LoVo (cell line): ENCODE measurements around the gene MTA1.

Source experiments
- DNase-seq: peaks from one replicate; pipeline ENCODE4 v3.0.0-alpha.2; 2016; ENCODE audit warnings: low spot score

The MTA1 gene

DNA sequence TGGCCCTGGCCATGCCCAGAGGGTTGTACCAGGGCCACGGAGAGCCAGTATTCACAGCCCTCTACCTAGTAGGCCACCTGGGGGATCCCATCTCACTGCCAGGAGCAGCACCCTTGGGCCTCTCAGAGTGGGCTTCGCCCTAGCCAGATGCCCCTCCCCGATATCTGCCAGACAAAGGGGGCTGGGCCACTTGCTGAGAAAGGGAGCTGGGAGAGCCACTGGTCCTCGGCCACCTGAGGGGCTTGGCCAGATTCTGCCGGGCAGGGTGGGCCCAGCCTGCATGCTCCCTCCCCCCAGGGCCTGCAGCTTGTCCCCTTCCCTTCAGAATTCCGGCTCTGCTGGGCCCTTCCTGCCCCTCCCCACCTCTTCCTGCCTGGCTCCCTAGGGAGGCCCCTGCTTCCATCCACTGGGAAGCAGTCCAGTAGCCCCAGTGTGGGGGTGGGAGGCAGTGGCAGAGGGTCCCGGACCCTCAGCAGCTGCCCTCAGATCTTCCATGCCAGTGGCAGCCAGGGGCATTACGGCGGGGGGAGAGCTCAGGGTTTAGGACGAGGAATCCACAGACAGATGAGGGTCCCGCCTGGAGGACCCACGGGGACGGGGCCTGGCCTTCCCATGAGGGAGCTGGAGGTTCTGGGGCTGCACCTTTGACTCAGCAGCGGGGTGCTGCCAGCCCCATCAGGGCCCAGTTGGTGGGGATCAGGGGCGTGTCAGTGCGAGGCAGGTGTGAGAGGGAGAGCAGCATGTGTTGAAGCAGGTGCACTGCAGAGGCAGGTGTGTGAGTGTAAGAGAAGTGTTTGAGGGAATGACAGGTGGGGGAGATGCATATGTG is 57.4 kb downstream of the MTA1 start:
- no peak for DNase-seq

DNA sequence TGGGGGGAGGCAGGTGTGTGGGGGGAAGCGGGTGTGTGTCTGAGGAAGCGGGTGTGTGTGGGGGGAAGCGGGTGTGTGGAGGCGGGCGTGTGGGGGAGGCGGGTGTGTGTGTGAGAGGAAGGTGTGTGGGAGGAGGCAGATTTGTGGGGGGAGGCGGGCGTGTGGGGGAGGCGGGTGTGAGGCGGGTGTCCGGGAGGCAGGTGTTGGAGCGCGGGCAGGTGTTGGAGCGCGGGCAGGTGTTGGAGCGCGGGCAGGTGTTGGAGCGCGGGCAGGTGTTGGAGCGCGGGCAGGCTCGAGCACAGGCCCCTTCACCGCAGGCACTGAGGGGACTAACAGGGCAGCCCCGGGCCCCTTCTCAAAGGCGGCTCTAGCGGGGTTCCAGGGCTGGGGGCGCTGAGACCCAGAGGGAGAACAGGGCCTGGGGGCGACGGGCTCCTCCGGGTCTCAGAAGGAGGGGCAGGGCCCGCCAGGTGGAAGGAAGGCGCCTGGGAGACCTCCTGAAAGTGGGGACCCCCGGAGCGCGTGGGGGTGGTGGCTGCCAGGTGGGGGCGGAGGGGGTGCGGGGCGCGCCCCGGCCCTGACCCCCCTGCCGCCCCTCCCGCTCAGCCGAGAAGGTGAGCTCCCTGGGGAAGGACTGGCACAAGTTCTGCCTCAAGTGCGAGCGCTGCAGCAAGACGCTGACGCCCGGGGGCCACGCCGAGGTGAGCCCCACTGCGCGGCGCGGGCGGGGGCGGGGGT is 58.2 kb downstream of the MTA1 start:
- DNase-seq, result no peak

DNA sequence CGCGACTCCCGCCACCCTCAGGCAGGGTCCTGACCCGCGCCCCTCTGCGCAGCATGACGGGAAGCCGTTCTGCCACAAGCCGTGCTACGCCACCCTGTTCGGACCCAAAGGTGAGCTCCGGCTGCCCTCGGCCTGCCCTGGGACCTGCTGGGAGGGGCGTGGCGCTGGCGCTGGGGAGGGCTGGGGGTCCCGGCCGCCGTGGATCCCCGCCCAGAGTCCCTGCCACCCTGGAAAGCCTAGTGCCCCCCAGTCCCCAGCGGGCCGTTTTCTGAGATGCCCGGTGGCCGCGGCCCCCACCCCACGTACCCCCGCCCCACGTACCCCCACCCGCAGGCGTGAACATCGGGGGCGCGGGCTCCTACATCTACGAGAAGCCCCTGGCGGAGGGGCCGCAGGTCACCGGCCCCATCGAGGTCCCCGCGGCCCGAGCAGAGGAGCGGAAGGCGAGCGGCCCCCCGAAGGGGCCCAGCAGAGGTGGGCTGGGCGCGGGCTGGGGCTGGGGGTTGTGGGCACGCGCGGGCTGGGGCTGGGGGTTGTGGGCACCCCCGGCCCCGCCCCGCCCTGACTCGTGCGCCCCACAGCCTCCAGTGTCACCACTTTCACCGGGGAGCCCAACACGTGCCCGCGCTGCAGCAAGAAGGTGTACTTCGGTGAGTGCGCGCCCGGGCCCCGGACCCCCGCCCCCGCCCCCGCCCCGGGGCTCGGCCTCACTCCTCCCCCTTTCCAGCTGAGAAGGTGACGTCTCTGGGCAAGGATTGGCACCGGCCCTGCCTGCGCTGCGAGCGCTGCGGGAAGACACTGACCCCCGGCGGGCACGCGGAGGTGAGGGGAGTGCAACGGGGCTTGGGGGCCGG is 59.0 kb downstream of the MTA1 start:
- no peak for DNase-seq

- no peak for DNase-seq
Observed at GRCh38 chr14:105479431-105480158, 60.0 kb downstream of the MTA1 start.

- DNase-seq, result no peak
Observed at GRCh38 chr14:105480199-105480746, 60.6 kb downstream of the MTA1 start.

GRCh38 chr14:105480807-105481801 is 61.5 kb downstream of the MTA1 start:
- DNase-seq, result peak; percentile 87

GRCh38 chr14:105481886-105482457 is 62.3 kb downstream of the MTA1 start:
- peak; percentile 92 for DNase-seq

DNA sequence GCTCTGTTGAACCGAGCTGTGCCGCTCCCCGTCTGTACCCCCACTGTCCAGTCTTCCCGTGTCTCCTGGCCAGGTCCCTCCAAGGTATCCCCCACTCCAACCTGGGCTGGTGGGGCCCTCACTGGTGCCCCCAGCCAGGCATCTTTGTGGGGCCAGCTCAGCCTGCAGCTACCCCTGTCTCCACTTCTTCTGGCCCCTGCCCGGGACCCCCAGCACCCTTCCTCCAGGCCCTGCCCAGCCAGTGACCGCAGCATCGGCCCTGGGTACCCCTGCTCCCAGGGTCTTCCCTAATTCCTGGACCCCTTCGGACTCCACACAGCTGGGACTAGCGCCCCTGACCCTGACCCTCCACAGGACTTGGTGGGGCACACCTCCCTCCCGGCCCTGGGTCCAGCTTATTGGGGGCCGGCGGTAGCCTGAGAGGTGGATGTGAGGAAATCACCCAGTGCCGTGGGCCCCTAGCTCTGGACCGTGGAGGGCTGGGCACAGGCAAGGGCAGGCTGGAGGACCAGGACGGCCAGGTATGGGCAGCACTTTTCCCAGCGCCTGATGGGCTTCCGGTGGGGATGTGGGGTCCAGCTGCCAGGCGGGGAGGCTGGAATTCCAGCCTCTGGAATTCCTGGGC is 63.0 kb downstream of the MTA1 start:
- no peak for DNase-seq

DNA sequence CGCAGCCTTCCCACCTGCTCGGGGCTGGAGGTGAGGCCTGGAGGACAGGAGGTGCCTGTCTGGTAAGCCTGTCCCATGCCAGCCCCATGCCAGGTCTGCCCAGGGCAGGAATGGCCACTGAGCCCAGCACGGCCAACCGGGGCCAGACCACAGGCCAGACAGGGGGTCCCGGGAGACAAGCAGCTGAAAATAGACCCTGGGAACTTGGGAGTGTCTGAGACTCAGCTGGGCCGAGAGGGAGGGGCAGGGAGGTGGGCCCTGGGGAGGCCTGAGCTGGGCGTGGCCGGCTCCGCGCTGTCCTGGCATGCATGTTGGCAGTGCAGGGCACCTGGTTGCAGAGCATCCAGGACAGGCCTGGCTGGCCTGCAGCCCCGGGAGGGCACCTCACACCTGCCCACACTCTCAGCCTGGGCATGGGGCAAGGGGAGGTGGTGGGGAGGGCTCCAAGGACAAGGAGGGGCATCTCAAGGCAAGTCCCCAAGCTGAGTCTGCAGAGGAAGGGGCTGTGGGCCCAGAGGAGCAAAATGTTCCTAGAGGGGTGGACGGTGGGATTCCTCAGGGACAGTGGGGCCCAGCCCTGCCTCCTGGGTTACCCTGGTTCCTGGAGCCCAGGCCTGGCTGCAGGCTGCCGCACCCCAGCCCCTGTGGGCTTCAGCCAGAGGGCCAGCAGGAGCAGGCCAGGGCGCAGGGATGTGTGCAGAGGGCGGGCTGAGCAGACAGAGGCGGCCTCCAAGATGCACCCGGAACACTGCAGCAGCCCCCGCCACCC is 63.9 kb downstream of the MTA1 start:
- DNase-seq, result no peak

- DNase-seq, result no peak
Observed at GRCh38 chr14:105484069-105484996, 64.7 kb downstream of the MTA1 start.

GRCh38 chr14:105484997-105485393 is 65.4 kb downstream of the MTA1 start:
- no peak for DNase-seq

DNA sequence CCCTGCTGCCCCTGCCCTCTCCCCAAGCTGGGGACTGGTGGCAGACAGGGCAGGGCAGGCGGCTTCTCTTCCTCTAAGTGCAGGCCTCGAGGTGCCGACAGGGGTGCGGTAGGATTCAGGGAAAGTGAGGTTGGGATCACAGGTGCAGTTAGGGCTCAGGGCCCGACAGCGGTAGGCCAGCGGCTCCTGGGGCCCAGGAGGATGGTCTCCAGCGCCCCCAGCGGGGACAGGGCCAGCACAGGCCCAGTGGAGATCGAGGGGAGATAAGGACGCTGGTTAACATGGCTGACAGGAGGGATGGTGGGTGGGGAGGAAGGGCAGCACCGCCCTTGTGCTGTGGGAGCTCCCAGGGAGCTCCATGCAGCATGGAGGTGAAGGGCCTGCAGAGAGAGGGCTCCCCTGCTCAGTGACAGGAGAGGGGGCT is 66.1 kb downstream of the MTA1 start:
- no peak for DNase-seq

- DNase-seq, result no peak
Observed at GRCh38 chr14:105486163-105486973, 66.7 kb downstream of the MTA1 start, which contains the start of gene CRIP1. Gene CRIP1, plus strand, starts transcription at chr14:105486886. Its CDS starts 374 bp downstream, at chr14:105487260.

DNA sequence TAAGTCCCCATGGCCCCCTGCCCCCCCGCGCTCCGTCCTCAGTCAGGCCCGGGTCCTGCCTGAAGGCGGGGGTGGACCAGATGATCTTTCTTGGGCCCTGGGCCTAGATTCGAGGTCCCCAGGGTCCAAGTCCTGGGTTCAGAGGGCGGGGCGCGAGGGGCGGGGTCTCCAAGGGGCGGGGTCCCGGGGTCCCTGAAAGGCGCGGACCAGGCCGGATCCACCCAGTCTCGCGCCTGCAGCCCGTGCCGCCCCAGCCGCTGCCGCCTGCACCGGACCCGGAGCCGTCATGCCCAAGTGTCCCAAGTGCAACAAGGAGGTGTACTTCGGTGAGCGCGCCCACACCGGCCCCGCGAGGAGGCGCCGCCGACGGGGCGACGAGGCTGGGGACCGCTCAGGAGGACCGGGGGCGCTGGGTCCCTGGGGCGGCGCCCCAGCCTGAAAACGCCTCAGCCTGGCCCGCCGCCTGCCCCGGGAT is 67.4 kb downstream of the MTA1 start:
- DNase-seq, result no peak

- DNase-seq, result no peak
Observed at GRCh38 chr14:105487449-105487985, 67.9 kb downstream of the MTA1 start.
